H9 (cell line): ENCODE data around the gene DNALI1. TPM values are rescaled to one million over a fixed set of nuclear protein-coding genes. Genes with fewer than 3 reads are reported as not detected.

Experiments
- DNase-seq: peaks from one replicate; pipeline ENCODE4 v3.0.0-alpha.2; 2017
- H2AFZ ChIP-seq: one replicate; pipeline ENCODE4 v1.6.1; 2013; ENCODE audit warnings: mild to moderate bottlenecking, low read length, control low read depth, moderate library complexity
- H2AK5ac ChIP-seq: 2 replicates; pipeline ENCODE4 v1.6.1; 2013; ENCODE audit warnings: low read length, control low read depth, mixed read lengths; ENCODE audit not compliant: insufficient read length
- H2BK120ac ChIP-seq: one replicate; pipeline ENCODE4 v1.6.1; 2013; ENCODE audit warnings: low read depth, mild to moderate bottlenecking, low read length, control low read depth, inconsistent platforms; ENCODE audit not compliant: poor library complexity, severe bottlenecking
- H2BK12ac ChIP-seq: 2 replicates; pipeline ENCODE4 v1.6.1; 2013; ENCODE audit warnings: low read length, control low read depth, mixed read lengths, low read depth; ENCODE audit not compliant: insufficient read length
- H2BK15ac ChIP-seq: 2 replicates; pipeline ENCODE4 v1.6.1; 2013; ENCODE audit warnings: low read depth, low read length, control low read depth
- H2BK20ac ChIP-seq: one replicate; pipeline ENCODE4 v1.6.1; 2013; ENCODE audit warnings: low read depth, mild to moderate bottlenecking, low read length, control low read depth, inconsistent platforms; ENCODE audit not compliant: poor library complexity, severe bottlenecking
- H2BK5ac ChIP-seq: 2 replicates; pipeline ENCODE4 v1.6.1; 2013; ENCODE audit warnings: low read length, control low read depth, mixed read lengths; ENCODE audit not compliant: insufficient read length
- H3K14ac ChIP-seq: 2 replicates; pipeline ENCODE4 v1.6.1; 2013; ENCODE audit warnings: low read length, control low read depth; ENCODE audit not compliant: insufficient read depth
- H3K18ac ChIP-seq: 2 replicates; pipeline ENCODE4 v1.6.1; 2013; ENCODE audit warnings: low read depth, mild to moderate bottlenecking, mixed read lengths, low read length, control low read depth; ENCODE audit not compliant: insufficient read length
- H3K23ac ChIP-seq: 2 replicates; pipeline ENCODE4 v1.6.1; 2013; ENCODE audit warnings: low read length, control low read depth, mixed read lengths, low read depth; ENCODE audit not compliant: insufficient read length
- H3K23me2 ChIP-seq: 2 replicates; pipeline ENCODE4 v1.6.1; 2013; ENCODE audit warnings: low read depth, mild to moderate bottlenecking, mixed read lengths, low read length, control low read depth; ENCODE audit not compliant: insufficient read length, poor library complexity, severe bottlenecking
- H3K27ac ChIP-seq: 2 replicates; pipeline ENCODE4 v1.5.1; 2013; ENCODE audit warnings: low read length, control low read depth, mixed read lengths, low read depth; ENCODE audit not compliant: insufficient read length
- H3K27me3 ChIP-seq: 2 replicates; pipeline ENCODE4 v1.6.1; 2013; ENCODE audit warnings: low read length, control low read depth, inconsistent platforms; ENCODE audit not compliant: insufficient read depth
- H3K4ac ChIP-seq: 2 replicates; pipeline ENCODE4 v1.6.1; 2013; ENCODE audit warnings: low read depth, mild to moderate bottlenecking, control low read depth, inconsistent platforms, low read length, moderate library complexity
- H3K4me1 ChIP-seq: 2 replicates; pipeline ENCODE4 v1.6.1; 2013; ENCODE audit warnings: low read length, control low read depth, inconsistent platforms; ENCODE audit not compliant: insufficient read depth
- H3K4me2 ChIP-seq: 2 replicates; pipeline ENCODE4 v1.6.1; 2013; ENCODE audit warnings: low read length, control low read depth, mixed read lengths; ENCODE audit not compliant: insufficient read length, insufficient read depth
- H3K56ac ChIP-seq: 2 replicates; pipeline ENCODE4 v1.6.1; 2013; ENCODE audit warnings: low read depth, mild to moderate bottlenecking, mixed read lengths, low read length, control low read depth; ENCODE audit not compliant: insufficient read length
- H3K79me1 ChIP-seq: 2 replicates; pipeline ENCODE4 v1.6.1; 2013; ENCODE audit warnings: low read depth, mild to moderate bottlenecking, moderate library complexity, low read length, control low read depth, inconsistent platforms; ENCODE audit not compliant: insufficient read depth, poor library complexity, severe bottlenecking
- H3K79me2 ChIP-seq: 2 replicates; pipeline ENCODE4 v1.6.1; 2013; ENCODE audit warnings: low read length, control low read depth, inconsistent platforms; ENCODE audit not compliant: insufficient read depth
- H3K9ac ChIP-seq: 2 replicates; pipeline ENCODE4 v1.6.1; 2013; ENCODE audit warnings: low read length, control low read depth, mixed read lengths; ENCODE audit not compliant: insufficient read length; ENCODE audit errors: extremely low read depth
- H3K9me3 ChIP-seq: one replicate; pipeline ENCODE4 v1.6.1; 2013; ENCODE audit warnings: low read depth, low read length, inconsistent platforms; ENCODE audit not compliant: control insufficient read depth
- H3T11ph ChIP-seq: one replicate; pipeline ENCODE4 v1.6.1; 2013; ENCODE audit warnings: mild to moderate bottlenecking, low read length, control low read depth, inconsistent platforms
- H4K20me1 ChIP-seq: one replicate; pipeline ENCODE4 v1.6.1; 2013; ENCODE audit not compliant: control insufficient read depth, insufficient read length, insufficient read depth
- H4K5ac ChIP-seq: 2 replicates; pipeline ENCODE4 v1.6.1; 2013; ENCODE audit warnings: low read depth, mild to moderate bottlenecking, mixed read lengths, low read length, control low read depth; ENCODE audit not compliant: insufficient read length
- H4K8ac ChIP-seq: replicated peaks from 2 replicates; pipeline ENCODE4 v1.6.1; 2013; ENCODE audit warnings: low read length, control low read depth, mixed read lengths, low read depth; ENCODE audit not compliant: insufficient read length
- H4K91ac ChIP-seq: 2 replicates; pipeline ENCODE4 v1.6.1; 2013; ENCODE audit warnings: low read depth, mild to moderate bottlenecking, moderate library complexity, mixed read lengths, low read length, control low read depth; ENCODE audit not compliant: insufficient read length
- H3K27ac Mint-ChIP-seq, 3 experiments: 2 replicates in 2 of 3; 3 replicates in 1 of 3; pipeline ENCODE4 v1.8.0; 2020 to 2021; ENCODE audit warnings: mixed read lengths in 3 of 3, mild to moderate bottlenecking in 1 of 3, moderate library complexity in 1 of 3
- H3K27me3 Mint-ChIP-seq: 2 replicates; pipeline ENCODE4 v1.8.0; 2021; ENCODE audit warnings: low read depth, mild to moderate bottlenecking, moderate library complexity, mixed read lengths
- H3K36me3 Mint-ChIP-seq, 3 experiments: 2 replicates in 2 of 3; 3 replicates in 1 of 3; pipeline ENCODE4 v1.8.0; 2020 to 2021; ENCODE audit warnings: low read depth in 3 of 3, mixed read lengths in 3 of 3; ENCODE audit not compliant: insufficient read depth in 1 of 3
- H3K4me1 Mint-ChIP-seq, 2 experiments: 2 replicates each; pipeline ENCODE4 v1.8.0; 2020; ENCODE audit warnings: mixed read lengths in 2 of 2
- H3K4me3 Mint-ChIP-seq, 2 experiments: 2 replicates in 1 of 2; 3 replicates in 1 of 2; pipeline ENCODE4 v1.8.0; 2020 to 2021; ENCODE audit warnings: mild to moderate bottlenecking in 2 of 2, mixed read lengths in 2 of 2, moderate library complexity in 1 of 2
- H3K9me3 Mint-ChIP-seq, 2 experiments: 2 replicates in 1 of 2; 3 replicates in 1 of 2; pipeline ENCODE4 v1.8.0; 2020; ENCODE audit warnings: mild to moderate bottlenecking in 2 of 2, mixed read lengths in 2 of 2, moderate library complexity in 1 of 2
- CTCF ChIP-seq: fragments of 200-600 bp; sonication (generic); conservative IDR thresholded peaks from 3 replicates; pipeline ENCODE4 v1.8.0; 2021; ENCODE audit warnings: antibody characterized with exemption, mild to moderate bottlenecking
- total RNA-seq: library from RNA; stranded (reverse); gene quantifications from 2 replicates; pipeline ENCODE4 v1.2.1, GENCODE V29; 2021

Gene DNALI1
- total RNA-seq, 1 experiment from 2014 or later, result 18.0 TPM

GRCh38 chr1:37564892-37565291, 8.2 kb downstream of the DNALI1 start:
- Histone ChIP-seq H2BK12ac (no peak overlapping the region), H2BK120ac (no peak overlapping the region), H3K27me3 (no peaks in the 10 kb centered on the region), H3K23ac (no peak overlapping the region), H3K14ac (no peak overlapping the region), H4K5ac (no peak overlapping the region), H3K9me3 (no peaks in the 10 kb centered on the region), H3K79me1 (no peaks in the 10 kb centered on the region), H4K8ac (no peak overlapping the region), H3K27ac (no peak overlapping the region), H4K20me1 (no peaks in the 10 kb centered on the region), H4K91ac (no peak overlapping the region), H2BK15ac (no peak overlapping the region), H2AFZ (no peak overlapping the region), H3K56ac (no peak overlapping the region), H3K4me1 (no peaks in the 10 kb centered on the region), H3K4ac (no peak overlapping the region), H3K9ac (no peak overlapping the region), H2BK5ac (no peak overlapping the region), H2AK5ac (no peak overlapping the region), H3K18ac (no peak overlapping the region), H3K79me2 (no peaks in the 10 kb centered on the region), H3K23me2 (no peaks in the 10 kb centered on the region), H2BK20ac (no peak overlapping the region), H3T11ph (no peak overlapping the region), H3K4me2 (no peak overlapping the region)
- H3K36me3 Mint-ChIP-seq, result peaks cover 28 to 66% (median 55%) of the 10 kb centered on the region in 3 experiments; a peak in 6 of 7 replicates
- H3K9me3 Mint-ChIP-seq, result no peaks in the 10 kb centered on the region
- H3K27me3 Mint-ChIP-seq, result no peaks in the 10 kb centered on the region
- H3K4me1 Mint-ChIP-seq, result no peaks in the 10 kb centered on the region
- no peak for DNase-seq
- H3K4me3 Mint-ChIP-seq, result no peak overlapping the region
- H3K27ac Mint-ChIP-seq, result no peak overlapping the region
- TF ChIP-seq CTCF, result no peak
